GM18526 (cell line): ENCODE data around the gene CCDC88A.

Experiments used
- POLR2A ChIP-seq: IDR thresholded peaks from 3 replicates; pipeline ENCODE4 v1.6.1; 2011; ENCODE audit not compliant: insufficient read length; ENCODE audit errors: extremely low read depth

The CCDC88A gene

GRCh38 chr2:55419679-55420438, at the start of gene CCDC88A:
TSS of gene CCDC88A (minus strand) at chr2:55419856. CDS start at chr2:55419079, 777 bp downstream.
- peak; percentile 73 for TF ChIP-seq POLR2A

- TF ChIP-seq POLR2A = no peak
Measured at GRCh38 chr2:55461679-55462078, 42.0 kb upstream of the CCDC88A start.

- no peak for TF ChIP-seq POLR2A
Measured at GRCh38 chr2:55460562-55460961, 40.9 kb upstream of the CCDC88A start.

- no peak for TF ChIP-seq POLR2A
Measured at GRCh38 chr2:55459714-55460274, 40.1 kb upstream of the CCDC88A start.

GRCh38 chr2:55459279-55459678, 39.6 kb upstream of the CCDC88A start:
- no peak for TF ChIP-seq POLR2A

- no peak for TF ChIP-seq POLR2A
Measured at GRCh38 chr2:55454121-55454520, 34.5 kb upstream of the CCDC88A start.

GRCh38 chr2:55452879-55453278, 33.2 kb upstream of the CCDC88A start:
- TF ChIP-seq POLR2A = no peak

GRCh38 chr2:55451699-55452098, 32.0 kb upstream of the CCDC88A start:
- no peak for TF ChIP-seq POLR2A

- no peak for TF ChIP-seq POLR2A
Measured at GRCh38 chr2:55441280-55441892, 21.7 kb upstream of the CCDC88A start.

- no peak for TF ChIP-seq POLR2A
Measured at GRCh38 chr2:55439101-55439397, 19.4 kb upstream of the CCDC88A start.

- no peak for TF ChIP-seq POLR2A
Measured at GRCh38 chr2:55438391-55439100, 18.9 kb upstream of the CCDC88A start.

GRCh38 chr2:55437515-55438390, 18.1 kb upstream of the CCDC88A start:
- TF ChIP-seq POLR2A = no peak

GRCh38 chr2:55431982-55432627, 12.4 kb upstream of the CCDC88A start:
- TF ChIP-seq POLR2A = no peak

GRCh38 chr2:55430211-55430975, 10.7 kb upstream of the CCDC88A start:
- TF ChIP-seq POLR2A = no peak
